K562 (cell line): ENCODE results near the gene CCR5AS.
A peak's percentile ranks its signal among the peaks of the same experiment; 100 is the strongest.

Experiments
- ATF4 ChIP-seq: fragments of 450-650 bp; formaldehyde crosslinking; IDR thresholded peaks from 2 replicates; pipeline ENCODE4 v1.4.0; 2022; ENCODE audit warnings: mild to moderate bottlenecking, moderate library complexity
- CEBPB ChIP-seq: fragments of 450-650 bp; IDR thresholded peaks from 2 replicates; pipeline ENCODE4 v1.6.1; 2016; ENCODE audit warnings: missing genetic modification characterization, missing compliant biosample characterization
- CTBP1 ChIP-seq: fragments of 450-650 bp; IDR thresholded peaks from 2 replicates; pipeline ENCODE4 v1.6.1; 2016; ENCODE audit warnings: borderline replicate concordance
- KDM5B ChIP-seq: fragments of 200-600 bp; sonication (generic); IDR thresholded peaks from 2 replicates; pipeline ENCODE4 v1.6.1; 2012; ENCODE audit warnings: low read depth, mild to moderate bottlenecking, moderate library complexity, low read length, control low read depth, inconsistent platforms; ENCODE audit not compliant: insufficient replicate concordance
- RAD21 ChIP-seq, 2 experiments: fragments of 250-450 bp in 1 of 2; fragments of 450-650 bp in 1 of 2; sonication (Bioruptor Pico) in 1 of 2; formaldehyde crosslinking in 1 of 2; IDR thresholded peaks in 1 of 2; conservative IDR thresholded peaks in 1 of 2; 2 replicates each; pipeline versions ENCODE4 v1.4.0 to v1.8.0; 2020 to 2022; ENCODE audit warnings: mild to moderate bottlenecking in 2 of 2, moderate library complexity in 1 of 2
- SRSF1 ChIP-seq: fragments of 200-400 bp; formaldehyde crosslinking; IDR thresholded peaks from 2 replicates; pipeline ENCODE4 v1.6.1; 2017; ENCODE audit warnings: mild to moderate bottlenecking, low read depth, low read length, moderate library complexity
- TCF3 ChIP-seq: sonication (generic); formaldehyde crosslinking; IDR thresholded peaks from 2 replicates; pipeline ENCODE4 v1.4.0; 2020; ENCODE audit warnings: mild to moderate bottlenecking, missing genetic modification reagents
- TRIM24 ChIP-seq, 2 experiments: fragments of 450-650 bp; IDR thresholded peaks; 2 replicates each; pipeline ENCODE4 v1.6.1; 2016
- ZFP36 ChIP-seq: fragments of 150-350 bp; IDR thresholded peaks from 2 replicates; pipeline ENCODE4 v1.6.1; 2018; ENCODE audit warnings: low read length, low read depth; ENCODE audit not compliant: partially characterized antibody
- ZNF407 ChIP-seq: fragments of 450-650 bp; IDR thresholded peaks from 2 replicates; pipeline ENCODE4 v1.6.1; 2016; ENCODE audit warnings: low read depth
- ZNF518B ChIP-seq: fragments of 250-450 bp; sonication (Bioruptor Pico); IDR thresholded peaks from 2 replicates; pipeline ENCODE4 v1.5.0; 2021; ENCODE audit warnings: mild to moderate bottlenecking, moderate library complexity
- TF ChIP-seq, protein P1 (sequence below): IDR thresholded peaks from 2 replicates; pipeline ENCODE4 v1.6.1; 2014; ENCODE audit warnings: antibody characterized with exemption

Gene CCR5AS

DNA sequence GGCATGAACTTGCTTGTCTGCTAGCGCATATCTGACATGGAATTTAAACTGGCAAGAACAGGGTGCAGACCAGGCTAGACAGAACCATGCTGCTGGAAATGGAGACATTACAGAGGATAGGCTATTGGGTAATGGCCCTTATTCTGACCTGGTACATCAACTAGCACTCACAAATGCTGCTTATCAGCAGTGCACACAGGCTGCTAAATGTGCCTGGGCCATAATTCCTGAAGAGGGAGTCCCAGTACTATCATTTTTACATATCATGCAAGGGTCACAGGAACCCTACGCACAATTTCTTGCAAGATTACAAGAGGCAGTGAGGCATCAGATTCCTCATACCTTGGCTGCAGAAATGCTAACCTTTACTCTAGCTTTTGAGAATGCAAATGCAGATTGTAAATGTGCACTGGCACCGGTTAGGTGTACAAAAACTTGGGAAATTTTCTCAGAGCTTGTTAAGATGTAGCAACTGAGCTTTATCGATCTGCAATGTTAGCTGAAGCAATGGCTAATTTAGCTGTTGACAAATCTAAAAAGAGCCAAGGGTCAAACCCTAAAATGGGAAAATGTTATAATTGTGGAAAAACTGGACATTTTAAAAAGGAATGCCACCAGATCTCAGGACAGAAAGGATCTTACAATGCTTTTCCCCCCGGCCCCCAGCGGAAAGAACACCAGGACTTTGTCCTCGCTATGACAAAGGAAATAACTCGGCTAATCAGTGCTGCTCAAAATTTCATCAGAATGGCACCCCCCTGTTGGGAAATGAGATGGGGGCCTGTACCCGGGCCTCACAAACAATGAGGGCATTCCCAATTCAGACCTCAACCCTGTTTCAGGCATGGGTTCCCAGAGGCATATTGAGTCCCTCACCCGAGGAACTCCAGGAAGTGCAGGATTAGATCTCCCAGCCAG is 21.3 kb upstream of the CCR5AS start (continued):
- TF ChIP-seq ZNF518B (CRISPR knock-in tag) (no peak), ZFP36 (no peak), ATF4 (CRISPR knock-in tag) (no peak), CTBP1 (peak; percentile 52; the same call in 1 of the 2 replicates), RAD21 (CRISPR knock-in tag; conservative IDR thresholded peaks at IDR 0.05 in 1 of 2, IDR thresholded peaks at IDR 0.05 in 1 of 2) (peak; percentile 74 to 88), CEBPB (tag) (peak; percentile 72), TRIM24 (IDR thresholded peaks at IDR 0.05) (peak; percentile 39 to 52; a peak in 1 of 4 replicates), SRSF1 (no peak), KDM5B (no peak), TCF3 (CRISPR knock-in tag) (peak; percentile 77), ZNF407 (no peak)
- TF ChIP-seq, protein P1, sequence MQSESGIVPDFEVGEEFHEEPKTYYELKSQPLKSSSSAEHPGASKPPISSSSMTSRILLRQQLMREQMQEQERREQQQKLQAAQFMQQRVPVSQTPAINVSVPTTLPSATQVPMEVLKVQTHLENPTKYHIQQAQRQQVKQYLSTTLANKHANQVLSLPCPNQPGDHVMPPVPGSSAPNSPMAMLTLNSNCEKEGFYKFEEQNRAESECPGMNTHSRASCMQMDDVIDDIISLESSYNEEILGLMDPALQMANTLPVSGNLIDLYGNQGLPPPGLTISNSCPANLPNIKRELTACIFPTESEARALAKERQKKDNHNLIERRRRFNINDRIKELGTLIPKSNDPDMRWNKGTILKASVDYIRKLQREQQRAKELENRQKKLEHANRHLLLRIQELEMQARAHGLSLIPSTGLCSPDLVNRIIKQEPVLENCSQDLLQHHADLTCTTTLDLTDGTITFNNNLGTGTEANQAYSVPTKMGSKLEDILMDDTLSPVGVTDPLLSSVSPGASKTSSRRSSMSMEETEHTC, result no peak
